ENCODE results near the gene KRT8. TPM values are rescaled to one million over a fixed set of nuclear protein-coding genes. Genes with fewer than 3 reads are reported as not detected.

The KRT8 gene
- total RNA-seq, 2 experiments from 2014 or later, result 0.16 to 0.89 TPM

DNA sequence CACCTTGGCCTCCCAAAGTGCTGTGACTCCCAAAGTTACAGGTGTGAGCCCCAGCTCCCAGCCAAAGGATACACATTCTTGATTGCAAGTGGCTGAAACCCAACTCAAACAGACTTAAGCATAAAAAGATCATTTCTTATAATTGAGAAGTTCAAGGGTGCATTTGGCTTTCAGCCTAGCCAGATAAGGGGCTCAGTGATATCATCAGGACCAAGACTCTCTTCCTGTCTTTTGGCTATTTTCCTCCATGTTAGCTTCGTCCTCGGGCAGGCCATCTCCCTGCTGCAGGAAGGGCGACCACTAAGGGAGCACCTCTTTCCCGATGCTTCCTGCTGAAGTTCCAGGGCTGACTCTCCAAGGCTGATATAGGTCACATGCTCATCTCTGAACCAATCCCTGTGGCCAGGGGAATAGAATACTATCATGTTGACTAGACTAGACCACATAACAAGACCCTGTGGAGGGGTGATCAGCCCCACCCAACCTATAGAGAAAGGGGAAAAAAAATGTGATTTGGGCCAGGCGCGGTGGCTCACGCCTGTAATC lies 9.8 kb upstream of the KRT8 start:
- no peak for DNase-seq (ENCODE audit: low spot score)
- ChIA-PET POLR2A (no interaction called here), CTCF (ENCODE audit: unreplicated experiment) (no interaction called here)
- no peak overlapping the region for H3K4me2 ChIP-seq (ENCODE audit: low read length)
- intact Hi-C loops (cut with micrococcal nuclease; ENCODE audit: unreplicated experiment), result no loop called here
- no TSS peak for BruUV-seq (replicated peaks)
- no peaks in the 10 kb centered on the region for H3K36me3 ChIP-seq (ENCODE audit: insufficient read depth, low read length)
- peaks cover 11% of the 10 kb centered on the region for H3K4me1 ChIP-seq (ENCODE audit: insufficient read depth, low read length, poor library complexity, severe bottlenecking)
- no peak overlapping the region for H3K4me3 ChIP-seq (ENCODE audit: low read depth, low read length, poor library complexity, severe bottlenecking)
- H3K9me2 ChIP-seq (ENCODE audit: insufficient read depth, low read length), result no peaks in the 10 kb centered on the region
- H3K9me3 ChIP-seq (ENCODE audit: low read length), result no peaks in the 10 kb centered on the region
- TF ChIP-seq, protein P1, sequence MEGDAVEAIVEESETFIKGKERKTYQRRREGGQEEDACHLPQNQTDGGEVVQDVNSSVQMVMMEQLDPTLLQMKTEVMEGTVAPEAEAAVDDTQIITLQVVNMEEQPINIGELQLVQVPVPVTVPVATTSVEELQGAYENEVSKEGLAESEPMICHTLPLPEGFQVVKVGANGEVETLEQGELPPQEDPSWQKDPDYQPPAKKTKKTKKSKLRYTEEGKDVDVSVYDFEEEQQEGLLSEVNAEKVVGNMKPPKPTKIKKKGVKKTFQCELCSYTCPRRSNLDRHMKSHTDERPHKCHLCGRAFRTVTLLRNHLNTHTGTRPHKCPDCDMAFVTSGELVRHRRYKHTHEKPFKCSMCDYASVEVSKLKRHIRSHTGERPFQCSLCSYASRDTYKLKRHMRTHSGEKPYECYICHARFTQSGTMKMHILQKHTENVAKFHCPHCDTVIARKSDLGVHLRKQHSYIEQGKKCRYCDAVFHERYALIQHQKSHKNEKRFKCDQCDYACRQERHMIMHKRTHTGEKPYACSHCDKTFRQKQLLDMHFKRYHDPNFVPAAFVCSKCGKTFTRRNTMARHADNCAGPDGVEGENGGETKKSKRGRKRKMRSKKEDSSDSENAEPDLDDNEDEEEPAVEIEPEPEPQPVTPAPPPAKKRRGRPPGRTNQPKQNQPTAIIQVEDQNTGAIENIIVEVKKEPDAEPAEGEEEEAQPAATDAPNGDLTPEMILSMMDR (conservative IDR thresholded peaks at IDR 0.05; ENCODE audit: low read length), result no peak
- no peak for TF ChIP-seq EZH2phosphoT487 (IDR thresholded peaks at IDR 0.05; ENCODE audit: borderline replicate concordance, low read depth, low read length)
- H3K27ac ChIP-seq (ENCODE audit: low read depth, low read length, poor library complexity, severe bottlenecking), result no peak overlapping the region
- no peaks in the 10 kb centered on the region for H4K20me1 ChIP-seq (ENCODE audit: insufficient read depth, low read length)
- no peak overlapping the region for H2AFZ ChIP-seq (ENCODE audit: low read length)
- no peaks in the 10 kb centered on the region for H3K79me2 ChIP-seq (ENCODE audit: insufficient read depth, low read depth, low read length)

DNA sequence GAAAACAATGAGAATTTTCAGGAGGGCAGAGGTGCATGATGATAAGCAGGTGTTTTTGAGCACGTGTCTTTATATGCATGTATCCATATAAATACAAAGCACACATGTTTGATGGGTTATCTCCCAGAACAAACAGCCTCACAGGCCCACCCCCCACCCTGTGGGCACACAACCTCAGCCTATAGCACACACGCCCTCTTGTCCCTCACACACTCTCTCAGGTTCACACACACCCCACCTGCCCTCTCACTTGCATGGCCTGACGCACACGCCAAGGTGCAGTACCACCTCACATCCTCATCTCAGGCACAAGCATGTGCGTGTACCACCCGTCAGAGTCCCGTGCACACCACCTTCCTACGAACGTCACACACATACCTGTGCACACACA lies 8.6 kb upstream of the KRT8 start:
- BruUV-seq (replicated peaks), result no TSS peak
- ChIA-PET CTCF (ENCODE audit: unreplicated experiment) (interaction anchor here (0.6 kb wide), 1 partner anchor 207 kb away, joined by 3 read pairs; no protein-coding TSS in a partner anchor), POLR2A (no interaction called here)

More for the DNA sequence above, 8.6 kb upstream of the KRT8 start:
- no peaks in the 10 kb centered on the region for H3K9me3 ChIP-seq (ENCODE audit: low read length)
- H3K4me1 ChIP-seq (ENCODE audit: insufficient read depth, low read length, poor library complexity, severe bottlenecking), result peaks cover 23% of the 10 kb centered on the region
- no peaks in the 10 kb centered on the region for H3K9me2 ChIP-seq (ENCODE audit: insufficient read depth, low read length)
- H3K36me3 ChIP-seq (ENCODE audit: insufficient read depth, low read length), result no peaks in the 10 kb centered on the region
- H2AFZ ChIP-seq (ENCODE audit: low read length), result no peak overlapping the region
- H3K4me2 ChIP-seq (ENCODE audit: low read length), result no peak overlapping the region
- no peak overlapping the region for H3K4me3 ChIP-seq (ENCODE audit: low read depth, low read length, poor library complexity, severe bottlenecking)
- no peak for TF ChIP-seq EZH2phosphoT487 (IDR thresholded peaks at IDR 0.05; ENCODE audit: borderline replicate concordance, low read depth, low read length)
- TF ChIP-seq, protein P1 (conservative IDR thresholded peaks at IDR 0.05; ENCODE audit: low read length), result no peak
- DNase-seq (ENCODE audit: low spot score), result no peak
- no peaks in the 10 kb centered on the region for H4K20me1 ChIP-seq (ENCODE audit: insufficient read depth, low read length)
- no peaks in the 10 kb centered on the region for H3K79me2 ChIP-seq (ENCODE audit: insufficient read depth, low read depth, low read length)
- intact Hi-C loops (cut with micrococcal nuclease; ENCODE audit: unreplicated experiment), result no loop called here
- H3K27ac ChIP-seq (ENCODE audit: low read depth, low read length, poor library complexity, severe bottlenecking), result no peak overlapping the region

Data from OCI-LY7 (cell line).